KMS-11 (cell line): ENCODE results near the gene ADD2.
"Not testable (repeated sequence)": the region's sequence is repeated elsewhere in the genome, so short reads cannot be mapped to it uniquely, and the experiment has no call there.

ENCODE experiments used
- H2AFZ ChIP-seq: fragments of 200-600 bp; sonication (generic); 2 replicates; pipeline ENCODE4 v1.6.1; 2016; ENCODE audit warnings: antibody characterized with exemption, mixed run types, low read depth
- H3K27ac ChIP-seq: fragments of 200-600 bp; sonication (generic); 2 replicates; pipeline ENCODE4 v1.6.1; 2016; ENCODE audit warnings: mild to moderate bottlenecking, mixed run types
- H3K27me3 ChIP-seq: fragments of 200-600 bp; sonication (generic); 2 replicates; pipeline ENCODE4 v1.6.1; 2017; ENCODE audit warnings: mild to moderate bottlenecking, low read depth, mixed run types, moderate library complexity; ENCODE audit not compliant: insufficient read depth
- H3K36me3 ChIP-seq: fragments of 200-600 bp; sonication (generic); 2 replicates; pipeline ENCODE4 v1.6.1; 2017; ENCODE audit warnings: mild to moderate bottlenecking, mixed run types; ENCODE audit not compliant: insufficient read depth
- H3K4me1 ChIP-seq: fragments of 200-600 bp; sonication (generic); 2 replicates; pipeline ENCODE4 v1.6.1; 2016; ENCODE audit warnings: mild to moderate bottlenecking, low read depth, mixed run types; ENCODE audit not compliant: poor library complexity, severe bottlenecking
- H3K4me2 ChIP-seq: fragments of 200-600 bp; sonication (generic); 2 replicates; pipeline ENCODE4 v1.7.0; 2016; ENCODE audit warnings: mild to moderate bottlenecking, mixed run types
- H3K4me3 ChIP-seq: fragments of 200-600 bp; sonication (generic); IDR thresholded peaks from 2 replicates; pipeline ENCODE4 v1.6.1; 2017; ENCODE audit warnings: low read depth, low read length, mixed read lengths; ENCODE audit not compliant: insufficient read depth
- H3K79me2 ChIP-seq: fragments of 200-600 bp; sonication (generic); 2 replicates; pipeline ENCODE4 v1.6.1; 2016; ENCODE audit warnings: low read depth, mixed run types; ENCODE audit not compliant: insufficient read depth
- H3K9ac ChIP-seq: fragments of 200-600 bp; sonication (generic); 2 replicates; pipeline ENCODE4 v1.6.1; 2016; ENCODE audit warnings: mild to moderate bottlenecking, mixed run types
- H4K20me1 ChIP-seq: fragments of 200-600 bp; sonication (generic); 2 replicates; pipeline ENCODE4 v1.6.1; 2016; ENCODE audit warnings: mild to moderate bottlenecking, mixed run types; ENCODE audit not compliant: insufficient read depth
- CTCF ChIP-seq: fragments of 200-600 bp; sonication (generic); conservative IDR thresholded peaks from 2 replicates; pipeline ENCODE4 v1.6.1; 2017; ENCODE audit warnings: low read depth, mild to moderate bottlenecking, antibody characterized with exemption, low read length, moderate library complexity, mixed read lengths

ADD2 gene

DNA sequence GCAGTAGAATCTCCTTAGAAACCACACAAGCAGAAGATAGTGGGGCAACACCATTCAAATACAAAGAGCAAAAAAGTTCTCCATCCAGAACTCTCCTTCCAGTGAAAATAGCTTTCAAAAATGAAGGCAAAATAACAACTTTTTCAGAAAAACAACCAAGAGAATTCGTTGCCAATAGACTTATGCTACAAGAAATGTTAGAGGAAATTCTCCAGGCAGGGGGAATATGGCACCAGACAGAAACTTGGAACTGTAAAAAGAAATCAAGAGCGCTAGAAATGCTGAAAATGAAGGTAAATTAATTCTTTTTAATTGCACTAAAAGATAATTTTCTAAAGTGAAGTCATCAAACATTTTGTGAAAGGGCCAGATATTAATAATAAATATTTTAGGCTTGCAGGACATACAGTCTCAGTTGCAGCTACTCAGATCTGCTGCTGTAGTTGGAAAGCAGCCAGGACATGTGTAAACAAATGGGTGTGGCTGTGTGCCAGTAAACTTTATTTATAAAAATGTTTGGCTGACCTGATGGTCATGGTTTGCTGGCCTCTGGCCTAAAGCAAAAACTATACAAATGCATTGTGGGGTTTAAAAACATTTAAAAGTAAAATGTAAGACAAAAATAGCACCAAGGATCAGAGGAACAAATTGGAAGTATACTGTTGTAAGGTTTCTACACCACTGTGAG, 140.6 kb downstream of the ADD2 start:
- no peak overlapping the region for H3K27ac ChIP-seq
- peaks cover 4% of the 10 kb centered on the region for H3K4me1 ChIP-seq
- no peaks in the 10 kb centered on the region for H4K20me1 ChIP-seq
- H3K36me3 ChIP-seq = no peaks in the 10 kb centered on the region
- TF ChIP-seq CTCF = no peak
- H3K27me3 ChIP-seq = no peaks in the 10 kb centered on the region
- no peak overlapping the region for H3K4me3 ChIP-seq
- H3K4me2 ChIP-seq = no peak overlapping the region
- H2AFZ ChIP-seq = no peak overlapping the region
- no peak overlapping the region for H3K9ac ChIP-seq
- H3K79me2 ChIP-seq = no peaks in the 10 kb centered on the region

DNA sequence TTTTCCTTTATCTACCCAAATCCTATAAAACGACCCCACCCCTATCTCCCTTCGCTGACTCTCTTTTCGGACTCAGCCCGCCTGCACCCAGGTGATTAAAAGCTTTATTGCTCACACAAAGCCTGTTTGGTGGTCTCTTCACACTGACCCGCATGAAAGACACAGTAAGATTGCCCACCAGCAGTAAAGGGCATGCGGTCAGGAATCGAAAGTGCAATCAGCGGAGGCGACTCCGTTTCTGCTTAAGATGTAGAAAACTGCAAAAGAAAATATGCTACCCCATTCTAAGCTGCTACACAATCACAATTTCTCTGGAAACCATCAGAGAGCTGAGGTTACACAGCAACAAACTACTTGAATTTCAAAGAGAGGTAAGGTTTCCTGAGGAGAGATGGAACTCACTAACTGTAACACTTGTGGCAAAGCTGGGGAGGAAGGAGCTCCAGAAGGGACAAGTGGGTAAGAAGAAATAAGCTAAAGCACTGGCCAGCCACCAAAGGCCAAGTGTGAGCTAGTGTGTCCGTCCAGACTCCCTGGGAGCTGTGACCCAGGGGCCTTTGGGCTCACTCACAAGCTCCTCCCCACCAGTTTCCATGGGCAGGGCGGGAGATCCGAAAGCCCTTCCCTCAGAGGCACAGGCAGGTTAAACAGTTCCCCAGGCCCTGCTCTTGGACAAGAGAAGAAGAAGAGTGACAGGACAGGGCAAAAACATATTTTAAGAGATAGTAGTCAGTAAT, 141.6 kb downstream of the ADD2 start:
- no peak overlapping the region for H3K27ac ChIP-seq
- H3K4me2 ChIP-seq = no peak overlapping the region
- no peak for TF ChIP-seq CTCF
- no peak overlapping the region for H2AFZ ChIP-seq
- H3K4me3 ChIP-seq = no peak overlapping the region
- peaks cover 4% of the 10 kb centered on the region for H3K4me1 ChIP-seq
- H3K27me3 ChIP-seq = no peaks in the 10 kb centered on the region
- no peaks in the 10 kb centered on the region for H3K36me3 ChIP-seq
- no peak overlapping the region for H3K9ac ChIP-seq
- no peaks in the 10 kb centered on the region for H3K79me2 ChIP-seq
- no peaks in the 10 kb centered on the region for H4K20me1 ChIP-seq

DNA sequence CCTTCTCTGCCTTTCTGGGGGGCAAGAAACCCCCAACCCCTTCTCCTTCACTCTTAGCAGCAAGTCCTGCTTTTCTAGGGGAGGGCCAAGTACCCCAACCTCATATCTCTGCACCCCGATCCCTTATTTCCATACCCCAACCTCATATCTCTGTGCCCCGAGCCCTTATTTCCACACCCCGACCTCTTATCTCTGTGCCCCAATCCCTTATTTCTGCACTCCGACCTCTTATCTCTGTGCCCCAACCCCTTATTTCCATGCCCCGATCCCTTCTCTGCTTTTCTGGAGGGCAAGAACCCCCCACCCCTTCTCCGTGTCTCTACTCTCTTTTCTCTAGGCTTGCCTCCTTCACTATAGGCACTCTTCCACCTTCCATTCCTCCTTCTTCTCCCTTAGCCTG, 146.5 kb downstream of the ADD2 start:
- H3K27ac ChIP-seq, H2AFZ ChIP-seq, H4K20me1 ChIP-seq, H3K36me3 ChIP-seq, H3K4me2 ChIP-seq, H3K79me2 ChIP-seq, H3K27me3 ChIP-seq, H3K9ac ChIP-seq, H3K4me3 ChIP-seq: not testable (repeated sequence)
- peaks cover 39% of the 10 kb centered on the region for H3K4me1 ChIP-seq

GRCh38 chr2:70620020-70620419, 148.0 kb downstream of the ADD2 start:
- peak overlapping the region; percentile 79; the same call in 1 of the 2 replicates for H3K27ac ChIP-seq
- TF ChIP-seq CTCF = no peak
- no peak overlapping the region for H3K4me3 ChIP-seq
- no peaks in the 10 kb centered on the region for H3K79me2 ChIP-seq
- H3K4me2 ChIP-seq = peak overlapping the region; percentile 66
- no peaks in the 10 kb centered on the region for H3K27me3 ChIP-seq
- H3K4me1 ChIP-seq = peaks cover 54% of the 10 kb centered on the region
- H2AFZ ChIP-seq = peak overlapping the region; percentile 44; the same call in 1 of the 2 replicates
- peak overlapping the region; percentile 5; the same call in 1 of the 2 replicates for H3K9ac ChIP-seq
- no peaks in the 10 kb centered on the region for H3K36me3 ChIP-seq
- no peaks in the 10 kb centered on the region for H4K20me1 ChIP-seq

DNA sequence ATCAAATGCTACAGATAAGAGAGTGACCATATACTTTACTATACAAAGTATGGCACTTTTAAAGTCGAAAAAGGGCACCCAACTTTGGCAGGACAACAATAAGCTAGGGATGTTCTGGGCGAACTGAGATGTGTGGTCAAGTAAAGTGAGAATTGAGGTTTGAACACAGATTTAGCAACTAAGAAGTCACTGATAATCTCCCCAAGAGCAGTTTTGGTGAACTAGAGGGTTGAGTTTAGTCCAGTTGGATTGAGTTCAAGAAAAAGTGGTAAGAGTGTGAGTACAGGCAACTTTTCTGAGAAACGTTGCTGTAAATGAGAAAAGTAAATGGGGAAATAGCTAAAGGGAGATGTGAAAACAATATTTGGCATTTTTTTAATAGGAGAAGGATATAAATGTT, 148.8 kb downstream of the ADD2 start:
- Histone ChIP-seq H3K27me3 (no peaks in the 10 kb centered on the region), H3K4me3 (peak overlapping the region; percentile 11), H3K9ac (peak overlapping the region; percentile 5; the same call in 1 of the 2 replicates), H2AFZ (peak overlapping the region; percentile 44; the same call in 1 of the 2 replicates), H3K36me3 (no peaks in the 10 kb centered on the region), H3K4me2 (peak overlapping the region; percentile 66), H3K27ac (peak overlapping the region; percentile 79; the same call in 1 of the 2 replicates), H4K20me1 (no peaks in the 10 kb centered on the region), H3K4me1 (peaks cover 63% of the 10 kb centered on the region), H3K79me2 (no peaks in the 10 kb centered on the region)
- TF ChIP-seq CTCF = no peak
